Measurements from ENCODE around the gene CRK. TPM values are rescaled to one million over a fixed set of nuclear protein-coding genes. Genes with fewer than 3 reads are reported as not detected.
A peak's percentile ranks its signal among the peaks of the same experiment; 100 is the strongest.
"Not testable (repeated sequence)": the region's sequence is repeated elsewhere in the genome, so short reads cannot be mapped to it uniquely, and the experiment has no call there.

CRK gene
- total RNA-seq, 1 donor, result 106 TPM

GRCh38 chr17:1454541-1454940, 1.5 kb downstream of the CRK start:
- TF ChIP-seq CTCF (IDR thresholded peaks at IDR 0.05; ENCODE audit: insufficient read depth, low read length), result no peak
- DNase-seq (ENCODE audit: low read depth), result no peak
- H3K4me3 ChIP-seq (ENCODE audit: low read depth, low read length), result peak overlapping the region; percentile 94

GRCh38 chr17:1453694-1454093, 2.3 kb downstream of the CRK start:
- H3K4me3 ChIP-seq (ENCODE audit: low read depth, low read length); DNase-seq (ENCODE audit: low read depth): not testable (repeated sequence)

GRCh38 chr17:1452836-1453235, 3.2 kb downstream of the CRK start:
- DNase-seq (ENCODE audit: low read depth), result no peak

GRCh38 chr17:1450261-1450660, 5.8 kb downstream of the CRK start:
- H3K4me3 ChIP-seq (ENCODE audit: low read depth, low read length); DNase-seq (ENCODE audit: low read depth): not testable (repeated sequence)

More at GRCh38 chr17:1452836-1453235, 3.2 kb downstream of the CRK start:
- no peak for TF ChIP-seq CTCF (IDR thresholded peaks at IDR 0.05; ENCODE audit: insufficient read depth, low read length)
- no peak overlapping the region for H3K4me3 ChIP-seq (ENCODE audit: low read depth, low read length)

- no peak for TF ChIP-seq CTCF (IDR thresholded peaks at IDR 0.05; ENCODE audit: insufficient read depth, low read length)
- no peak for DNase-seq (ENCODE audit: low read depth)
- H3K4me3 ChIP-seq (ENCODE audit: low read depth, low read length), result no peak overlapping the region
Observed at GRCh38 chr17:1449412-1449967, 6.5 kb downstream of the CRK start.

- DNase-seq (ENCODE audit: low read depth), result no peak
- no peak overlapping the region for H3K4me3 ChIP-seq (ENCODE audit: low read depth, low read length)
- TF ChIP-seq CTCF (IDR thresholded peaks at IDR 0.05; ENCODE audit: insufficient read depth, low read length), result no peak
Observed at GRCh38 chr17:1447052-1447451, 9.0 kb downstream of the CRK start.

GRCh38 chr17:1446201-1446600, 9.8 kb downstream of the CRK start:
- DNase-seq (ENCODE audit: low read depth), result no peak
- TF ChIP-seq CTCF (IDR thresholded peaks at IDR 0.05; ENCODE audit: insufficient read depth, low read length), result no peak
- no peak overlapping the region for H3K4me3 ChIP-seq (ENCODE audit: low read depth, low read length)

GRCh38 chr17:1445695-1446094, 10.3 kb downstream of the CRK start:
- DNase-seq (ENCODE audit: low read depth); H3K4me3 ChIP-seq (ENCODE audit: low read depth, low read length): not testable (repeated sequence)

GRCh38 chr17:1442721-1443120, 13.3 kb downstream of the CRK start:
- DNase-seq (ENCODE audit: low read depth); H3K4me3 ChIP-seq (ENCODE audit: low read depth, low read length): not testable (repeated sequence)
